IMR-90 (cell line): ENCODE data around the gene STAG2. TPM values are rescaled to one million over a fixed set of nuclear protein-coding genes. Genes with fewer than 3 reads are reported as not detected.

Experiments used
- ATAC-seq: fragments of 200-7000 bp; cut with Tn5 transposase; 2 replicates; pipeline ENCODE4 v1.9.1; 2020; ENCODE audit warnings: low read depth, mild to moderate bottlenecking, moderate library complexity
- BruUV-seq: library from RNA; stranded (reverse); fragments of 400-500 nt; replicated peaks from 2 replicates; lab custom pipeline; 2021; lab: Mats Ljungman, UMichigan
- CTCF ChIA-PET: fragments of 300-600 bp; formaldehyde crosslinking; extraction: SDS; loops from one replicate; lab custom pipeline; 2021; ENCODE audit warnings: antibody characterized with exemption; lab: Yijun Ruan, JAX
- POLR2A ChIA-PET: fragments of 300-600 bp; sonication (Branson Sonifier 250); formaldehyde crosslinking; loops from one replicate; lab custom pipeline; 2022; ENCODE audit warnings: antibody characterized with exemption; ENCODE audit not compliant: unreplicated experiment; lab: Charles Lee
- DNase-seq: peaks from one replicate; pipeline ENCODE4 v3.0.0; 2013
- H2AFZ ChIP-seq: replicated peaks from 2 replicates; pipeline ENCODE3; 2013; ENCODE audit warnings: low read length, mild to moderate bottlenecking; ENCODE audit not compliant: poor library complexity
- H2AK5ac ChIP-seq: 2 replicates; pipeline ENCODE4 v1.6.1; 2013; ENCODE audit warnings: low read depth, low read length, inconsistent platforms
- H2AK9ac ChIP-seq: replicated peaks from 2 replicates; pipeline ENCODE3; 2013; ENCODE audit warnings: mild to moderate bottlenecking, low read depth, low read length, moderate library complexity; ENCODE audit not compliant: poor library complexity
- H2BK120ac ChIP-seq: 2 replicates; pipeline ENCODE4 v1.6.1; 2013; ENCODE audit warnings: low read depth, low read length, inconsistent platforms
- H2BK15ac ChIP-seq: 3 replicates; pipeline ENCODE4 v1.6.1; 2013; ENCODE audit warnings: low read depth, low read length, inconsistent platforms
- H2BK20ac ChIP-seq: 2 replicates; pipeline ENCODE4 v1.6.1; 2013; ENCODE audit warnings: low read depth, mild to moderate bottlenecking, inconsistent platforms, low read length, moderate library complexity
- H2BK5ac ChIP-seq: 2 replicates; pipeline ENCODE4 v1.6.1; 2013; ENCODE audit warnings: mild to moderate bottlenecking, low read depth, low read length, inconsistent platforms; ENCODE audit not compliant: poor library complexity, severe bottlenecking
- H3K14ac ChIP-seq: replicated peaks from 2 replicates; pipeline ENCODE4 v1.6.1; 2013; ENCODE audit warnings: low read depth, low read length, inconsistent platforms
- H3K18ac ChIP-seq: 2 replicates; pipeline ENCODE4 v1.6.1; 2013; ENCODE audit warnings: low read depth, low read length, control low read depth
- H3K23ac ChIP-seq: 2 replicates; pipeline ENCODE4 v1.6.1; 2013; ENCODE audit warnings: low read depth, low read length, inconsistent platforms
- H3K27ac ChIP-seq: 2 replicates; pipeline ENCODE4 v1.5.1; 2013; ENCODE audit warnings: mild to moderate bottlenecking, control low read depth, low read length; ENCODE audit not compliant: insufficient read depth
- H3K27me3 ChIP-seq: 2 replicates; pipeline ENCODE4 v1.6.1; 2013; ENCODE audit warnings: low read length; ENCODE audit not compliant: control insufficient read depth, insufficient read depth
- H3K36me3 ChIP-seq: 2 replicates; pipeline ENCODE4 v1.6.1; 2013; ENCODE audit warnings: low read length, mixed read lengths; ENCODE audit not compliant: control insufficient read depth, insufficient read depth
- H3K4ac ChIP-seq: 2 replicates; pipeline ENCODE4 v1.6.1; 2013; ENCODE audit warnings: low read depth, low read length, inconsistent platforms
- H3K4me1 ChIP-seq: 2 replicates; pipeline ENCODE4 v1.6.1; 2013; ENCODE audit warnings: low read length, mixed read lengths; ENCODE audit not compliant: control insufficient read depth, insufficient read depth
- H3K4me2 ChIP-seq: 2 replicates; pipeline ENCODE4 v1.6.1; 2013; ENCODE audit warnings: low read depth, mild to moderate bottlenecking, control low read depth, low read length, moderate library complexity
- H3K4me3 ChIP-seq: 2 replicates; pipeline ENCODE4 v1.5.1; 2013; ENCODE audit warnings: low read depth, mild to moderate bottlenecking, control low read depth, low read length, moderate library complexity; ENCODE audit not compliant: insufficient read depth
- H3K56ac ChIP-seq: 2 replicates; pipeline ENCODE4 v1.6.1; 2013; ENCODE audit warnings: low read length, inconsistent platforms; ENCODE audit not compliant: insufficient read depth; ENCODE audit errors: extremely low read depth
- H3K79me1 ChIP-seq, 2 experiments: 2 replicates each; pipeline ENCODE4 v1.6.1; 2013; ENCODE audit warnings: low read length in 2 of 2, inconsistent platforms in 1 of 2, low read depth in 1 of 2
- H3K9ac ChIP-seq: 2 replicates; pipeline ENCODE4 v1.6.1; 2013; ENCODE audit warnings: low read depth, low read length, control low read depth
- H3K9me1 ChIP-seq: 2 replicates; pipeline ENCODE4 v1.6.1; 2013; ENCODE audit warnings: low read length, inconsistent platforms; ENCODE audit not compliant: insufficient read depth
- H3K9me3 ChIP-seq: 2 replicates; pipeline ENCODE4 v1.6.1; 2013; ENCODE audit warnings: low read length; ENCODE audit not compliant: control insufficient read depth, insufficient read depth
- H4K20me1 ChIP-seq: 2 replicates; pipeline ENCODE4 v1.6.1; 2013; ENCODE audit warnings: low read length, inconsistent platforms; ENCODE audit not compliant: insufficient read depth
- H4K5ac ChIP-seq: 2 replicates; pipeline ENCODE4 v1.6.1; 2013; ENCODE audit warnings: mild to moderate bottlenecking, low read depth, low read length, control low read depth
- H4K8ac ChIP-seq, 2 experiments: 2 replicates each; pipeline ENCODE4 v1.6.1; 2013; ENCODE audit warnings: low read depth in 2 of 2, low read length in 2 of 2, control low read depth in 1 of 2, inconsistent platforms in 1 of 2
- H4K91ac ChIP-seq: 2 replicates; pipeline ENCODE4 v1.6.1; 2013; ENCODE audit warnings: low read depth, low read length, inconsistent platforms; ENCODE audit not compliant: insufficient read depth
- BHLHE40 ChIP-seq: fragments of 150-350 bp; IDR thresholded peaks from 2 replicates; pipeline ENCODE4 v1.6.1; 2016; ENCODE audit warnings: mild to moderate bottlenecking, low read depth, low read length
- CHD1 ChIP-seq: IDR thresholded peaks from 2 replicates; pipeline ENCODE4 v1.6.1; 2012; ENCODE audit warnings: low read depth, low read length, improper control_type of control experiment
- CTCF ChIP-seq: conservative IDR thresholded peaks from 2 replicates; pipeline ENCODE4 v1.5.1; 2012; ENCODE audit warnings: mild to moderate bottlenecking, low read depth, low read length, improper control_type of control experiment
- ELK1 ChIP-seq: fragments of 150-350 bp; IDR thresholded peaks from 2 replicates; pipeline ENCODE4 v1.6.1; 2016; ENCODE audit warnings: low read depth, mild to moderate bottlenecking, low read length, moderate library complexity, borderline replicate concordance
- MAFK ChIP-seq: IDR thresholded peaks from 2 replicates; pipeline ENCODE4 v1.6.1; 2012; ENCODE audit warnings: low read depth, low read length, improper control_type of control experiment
- NFE2L2 ChIP-seq: fragments of 150-350 bp; IDR thresholded peaks from 2 replicates; pipeline ENCODE4 v1.6.1; 2016; ENCODE audit warnings: low read depth, mild to moderate bottlenecking, low read length
- POLR2A ChIP-seq: IDR thresholded peaks from 2 replicates; pipeline ENCODE4 v1.6.1; 2012; ENCODE audit warnings: mild to moderate bottlenecking, low read depth, low read length
- RAD21 ChIP-seq: IDR thresholded peaks from 2 replicates; pipeline ENCODE4 v1.6.1; 2012; ENCODE audit warnings: low read length, improper control_type of control experiment
- RCOR1 ChIP-seq: IDR thresholded peaks from 2 replicates; pipeline ENCODE4 v1.6.1; 2012; ENCODE audit warnings: mild to moderate bottlenecking, low read length, improper control_type of control experiment; ENCODE audit not compliant: insufficient replicate concordance
- RFX5 ChIP-seq: IDR thresholded peaks from 2 replicates; pipeline ENCODE4 v1.8.0; 2012; ENCODE audit warnings: low read depth, mild to moderate bottlenecking, low read length, moderate library complexity
- SMC3 ChIP-seq: fragments of 150-350 bp; IDR thresholded peaks from 2 replicates; pipeline ENCODE4 v1.6.1; 2016; ENCODE audit warnings: low read depth, mild to moderate bottlenecking, antibody characterized with exemption, low read length, moderate library complexity
- USF2 ChIP-seq: fragments of 150-350 bp; IDR thresholded peaks from 2 replicates; pipeline ENCODE4 v1.6.1; 2017; ENCODE audit warnings: mild to moderate bottlenecking, antibody characterized with exemption, low read length, low read depth
- WGBS, 2 experiments: methylation state at CpG; one replicate each; pipeline versions ENCODE4 v1.1.5 to v1.1.7; 2013; ENCODE audit warnings: missing lambda C conversion rate in 2 of 2; ENCODE audit not compliant: insufficient read length in 1 of 2; ENCODE audit errors: extremely low coverage in 2 of 2; 5-methylcytosine and 5-hydroxymethylcytosine counted together
- dilution Hi-C: fragments of 300-500 bp; cut with HindIII; formaldehyde crosslinking; loops from one replicate; pipeline ENCODE4 v1.14.3; 2018; ENCODE audit warnings: low sequenced_read_pairs; ENCODE audit not compliant: unreplicated experiment
- in situ Hi-C: fragments of 300-500 bp; cut with MboI; formaldehyde crosslinking; loops from 3 replicates; pipeline ENCODE4 v1.14.3; 2019; ENCODE audit warnings: low sequenced_read_pairs, inconsistent platforms, mixed read lengths
- intact Hi-C: fragments of 100-400 bp; cut with micrococcal nuclease; formaldehyde crosslinking; loops from 2 replicates; pipeline ENCODE4 v1.10.0; 2022
- polyA plus RNA-seq, 3 experiments: library from polyadenylated mRNA; depleted of rRNA; stranded (reverse); fragments of >200 nt; gene quantifications; 2 replicates each; pipeline ENCODE4 v1.2.3, GENCODE V29; 2012; ENCODE audit warnings: low replicate concordance in 1 of 3
- total RNA-seq: library from RNA; depleted of rRNA; stranded (reverse); fragments of >200 nt; gene quantifications from 2 replicates; pipeline ENCODE4 v1.2.3, GENCODE V29; 2012

The STAG2 gene
- total and polyA plus RNA-seq, 2 of the 4 experiments (the other 2 are of a cell fraction): 19.6 to 71.2 TPM

- H4K8ac ChIP-seq: no peak overlapping the region
- no peak overlapping the region for H2AK9ac ChIP-seq
- no peaks in the 10 kb centered on the region for H3K27me3 ChIP-seq
- WGBS, 2 experiments: no CpG with 5 or more reads among the region's 1 CpG
- H2AK5ac ChIP-seq: no peak overlapping the region
- peak; percentile 67; the same call in 1 of the 2 replicates for ATAC-seq
- H3K4ac ChIP-seq: no peak overlapping the region
- H2BK20ac ChIP-seq: no peak overlapping the region
- DNase-seq: peak; percentile 61
- H3K27ac ChIP-seq: no peak overlapping the region
- H3K14ac ChIP-seq: no peak overlapping the region
- H2BK5ac ChIP-seq: no peak overlapping the region
- no peak overlapping the region for H2BK15ac ChIP-seq
- no peak overlapping the region for H4K5ac ChIP-seq
- no peaks in the 10 kb centered on the region for H3K9me1 ChIP-seq
- H3K18ac ChIP-seq: no peak overlapping the region
- H4K91ac ChIP-seq: no peak overlapping the region
- no peak overlapping the region for H3K56ac ChIP-seq
- no peak overlapping the region for H3K4me3 ChIP-seq
- ChIA-PET CTCF (interaction anchor here (1.1 kb wide), 1 partner anchor 16 kb away, joined by 3 read pairs; no protein-coding TSS in a partner anchor), POLR2A (no interaction called here)
- no TSS peak for BruUV-seq
- H3K4me1 ChIP-seq: peaks cover 2% of the 10 kb centered on the region
- H2BK120ac ChIP-seq: no peak overlapping the region
- TF ChIP-seq RCOR1 (no peak), NFE2L2 (no peak), BHLHE40 (no peak), RAD21 (no peak), POLR2A (no peak), CTCF (no peak), MAFK (no peak), SMC3 (no peak), CHD1 (no peak), USF2 (no peak), RFX5 (no peak), ELK1 (no peak)
- no peak overlapping the region for H3K23ac ChIP-seq
- in situ Hi-C loops: no loop called here
- H3K36me3 ChIP-seq: no peaks in the 10 kb centered on the region
- intact Hi-C loops: no loop called here
- H3K9ac ChIP-seq: no peak overlapping the region
- no peaks in the 10 kb centered on the region for H3K9me3 ChIP-seq
- H3K79me1 ChIP-seq: peaks cover 7 to 9% of the 10 kb centered on the region in 2 experiments; a peak in 2 of 4 replicates
- H2AFZ ChIP-seq: no peak overlapping the region
- H3K4me2 ChIP-seq: no peak overlapping the region
- dilution Hi-C loops: no loop called here
- H4K20me1 ChIP-seq: no peaks in the 10 kb centered on the region
Observed at GRCh38 chrX:124033821-124034220, 72.3 kb downstream of the STAG2 start.
